ENCODE data around the gene COL4A1.

COL4A1 gene

GRCh38 chr13:110341445-110342244 lies 34.7 kb upstream of the COL4A1 start:
- DNase-seq (ENCODE audit: low read depth): no peak
- no peak for TF ChIP-seq CTCF (IDR thresholded peaks at IDR 0.05; ENCODE audit: low read depth, low read length, missing control alignments)
- no peak overlapping the region for H3K4me3 ChIP-seq (ENCODE audit: low read depth, low read length)

GRCh38 chr13:110340812-110341444 lies 34.0 kb upstream of the COL4A1 start:
- no peak for DNase-seq (ENCODE audit: low read depth)

GRCh38 chr13:110339975-110340550 lies 33.1 kb upstream of the COL4A1 start:
- TF ChIP-seq CTCF (IDR thresholded peaks at IDR 0.05; ENCODE audit: low read depth, low read length, missing control alignments): no peak

More at GRCh38 chr13:110340812-110341444, 34.0 kb upstream of the COL4A1 start:
- H3K4me3 ChIP-seq (ENCODE audit: low read depth, low read length): no peak overlapping the region
- no peak for TF ChIP-seq CTCF (IDR thresholded peaks at IDR 0.05; ENCODE audit: low read depth, low read length, missing control alignments)

GRCh38 chr13:110339263-110339662 lies 32.3 kb upstream of the COL4A1 start:
- TF ChIP-seq CTCF (IDR thresholded peaks at IDR 0.05; ENCODE audit: low read depth, low read length, missing control alignments): no peak
- DNase-seq (ENCODE audit: low read depth): no peak
- no peak overlapping the region for H3K4me3 ChIP-seq (ENCODE audit: low read depth, low read length)

More at GRCh38 chr13:110339975-110340550, 33.1 kb upstream of the COL4A1 start:
- no peak for DNase-seq (ENCODE audit: low read depth)
- H3K4me3 ChIP-seq (ENCODE audit: low read depth, low read length): no peak overlapping the region

GRCh38 chr13:110338441-110339101 lies 31.6 kb upstream of the COL4A1 start:
- DNase-seq (ENCODE audit: low read depth): no peak
- TF ChIP-seq CTCF (IDR thresholded peaks at IDR 0.05; ENCODE audit: low read depth, low read length, missing control alignments): no peak
- H3K4me3 ChIP-seq (ENCODE audit: low read depth, low read length): no peak overlapping the region

- no peak for DNase-seq (ENCODE audit: low read depth)
- no peak for TF ChIP-seq CTCF (IDR thresholded peaks at IDR 0.05; ENCODE audit: low read depth, low read length, missing control alignments)
- no peak overlapping the region for H3K4me3 ChIP-seq (ENCODE audit: low read depth, low read length)
Observed at GRCh38 chr13:110337247-110337646, 30.3 kb upstream of the COL4A1 start.

All from GM12864 (cell line).